Stimulated activated CD8-positive, alpha-beta memory T cell treated with anti-CD3 and anti-CD28 coated beads, Interleukin-4, amount 100 ng/mL, for 48 hours (primary cell): Measurements from ENCODE around the gene ABR.
"Not testable (repeated sequence)": the region's sequence is repeated elsewhere in the genome, so short reads cannot be mapped to it uniquely, and the experiment has no call there.

Experiments
- DNase-seq: peaks from one replicate; pipeline ENCODE4 v3.0.0-alpha.2; 2020

Gene ABR

DNA sequence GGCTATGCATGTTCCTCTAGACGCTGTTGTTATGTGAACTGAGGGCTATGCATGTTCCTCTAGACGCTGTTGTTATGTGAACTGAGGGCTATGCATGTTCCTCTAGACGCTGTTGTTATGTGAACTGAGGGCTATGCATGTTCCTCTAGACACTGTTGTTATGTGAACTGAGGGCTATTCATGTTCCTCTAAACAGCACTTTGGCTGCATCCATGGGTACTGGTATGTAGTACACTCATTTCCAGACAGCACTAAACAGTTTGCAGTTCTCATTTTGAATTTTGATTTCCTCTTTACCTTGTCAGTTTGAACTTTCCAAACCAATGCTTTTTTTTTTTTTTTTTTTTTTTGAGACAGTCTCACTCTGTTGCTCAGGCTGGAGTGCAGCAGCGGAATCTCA is 114.4 kb downstream of the ABR start:
- not testable (repeated sequence) for DNase-seq

DNA sequence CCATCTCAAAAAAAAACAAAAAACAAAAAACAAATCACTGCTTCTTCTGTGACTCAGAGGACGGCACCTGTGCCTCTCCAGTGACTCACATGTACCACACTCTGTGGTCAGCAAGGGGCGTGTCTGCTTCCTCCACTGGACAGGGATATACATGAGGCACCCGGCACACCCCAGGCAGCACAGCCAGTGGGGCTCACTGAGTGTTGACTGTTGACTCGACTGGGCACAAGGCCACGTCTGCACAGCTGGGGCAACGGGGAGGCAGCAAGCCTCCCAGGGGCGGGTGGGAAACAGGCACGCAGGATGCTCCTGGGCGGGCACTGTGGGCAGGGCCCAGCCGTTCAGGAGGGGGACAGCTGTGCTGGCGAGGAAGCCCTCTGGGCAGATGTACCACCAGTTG is 118.8 kb downstream of the ABR start:
- peak; percentile 59 for DNase-seq

DNA sequence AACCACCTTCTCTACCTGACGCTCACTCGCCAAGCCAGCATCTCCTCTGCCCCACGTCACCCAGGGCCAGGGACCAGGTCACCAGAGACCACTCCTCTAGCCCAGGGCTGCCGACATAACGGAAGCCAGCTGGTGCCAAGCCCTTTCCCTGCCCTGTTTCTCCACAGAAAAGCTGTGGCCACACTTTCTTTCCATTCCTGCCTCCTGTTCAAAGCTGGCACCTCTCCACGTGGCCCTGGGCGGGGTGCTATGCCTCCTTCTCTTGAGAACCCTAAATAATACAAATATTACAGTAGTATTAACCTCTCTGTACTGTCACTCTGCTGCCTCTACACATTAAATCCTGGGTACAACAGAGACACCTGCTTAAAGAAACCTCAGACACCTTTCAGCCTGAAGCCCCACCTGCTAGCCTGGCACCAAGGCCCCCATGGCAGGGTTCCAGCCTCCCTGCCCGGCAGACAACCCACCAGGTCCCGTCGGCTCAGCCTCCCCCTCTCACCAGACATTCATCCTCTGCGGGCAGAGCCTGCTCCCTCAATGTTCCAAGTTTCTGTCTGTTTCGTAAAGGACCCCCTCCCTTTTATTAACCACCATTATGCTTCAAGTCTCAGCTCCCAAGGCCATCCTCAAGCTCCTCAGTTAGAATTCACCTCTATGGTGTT is 120.5 kb downstream of the ABR start:
- DNase-seq, result no peak

DNA sequence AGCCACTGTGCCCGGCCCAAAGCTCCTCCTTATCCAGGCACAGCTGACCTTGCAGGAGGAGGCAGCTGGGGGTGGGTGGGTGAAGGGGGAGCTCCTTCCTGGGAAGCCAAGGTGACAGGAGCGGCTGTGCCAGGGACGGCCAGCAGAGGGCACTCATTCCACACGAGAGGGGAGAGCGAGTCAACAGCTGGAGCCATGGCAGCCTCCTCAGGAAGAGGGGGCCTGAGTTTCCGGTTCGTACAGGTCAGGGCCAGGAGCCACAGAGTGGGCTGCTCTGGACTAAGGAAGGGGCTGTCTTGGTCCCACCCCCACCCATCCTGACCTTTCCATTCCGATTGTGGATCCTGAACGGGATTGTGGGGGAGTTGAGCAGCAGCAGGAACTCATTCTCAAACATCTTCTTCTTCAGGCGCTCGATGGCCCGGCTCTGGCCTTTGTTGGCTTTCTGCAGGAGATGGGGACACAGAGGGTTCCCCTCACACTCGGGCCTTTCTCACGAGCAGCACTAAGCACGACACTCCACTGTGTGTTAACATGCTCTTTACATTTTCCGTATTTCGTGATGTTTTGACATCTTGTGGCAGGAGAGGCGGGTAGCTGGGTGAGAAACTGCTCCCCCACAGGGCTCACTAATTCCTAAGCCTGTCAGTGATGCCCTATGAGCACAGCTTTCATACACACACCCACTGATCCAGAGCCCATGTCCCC is 121.2 kb downstream of the ABR start:
- DNase-seq, result peak; percentile 86

DNA sequence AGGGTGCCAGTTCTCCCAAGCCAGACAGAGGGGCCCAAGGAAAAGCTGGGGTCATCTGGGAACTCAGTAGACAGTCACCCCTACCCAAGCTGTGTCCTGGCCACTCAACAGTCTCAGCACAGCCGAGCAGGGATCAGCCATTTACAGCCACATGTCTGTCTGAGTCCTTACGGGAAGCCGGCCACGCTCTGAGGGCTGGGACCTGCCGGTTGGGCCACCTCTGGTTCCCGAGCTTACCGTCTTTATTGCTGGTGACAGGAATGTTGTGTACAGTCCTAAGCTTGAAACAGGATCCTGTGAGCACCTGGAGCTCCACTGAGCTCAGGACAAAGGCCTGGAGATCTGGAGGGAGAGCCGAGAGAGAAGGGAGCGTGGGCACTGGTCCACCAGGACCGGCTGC is 123.0 kb downstream of the ABR start:
- DNase-seq, result no peak

DNA sequence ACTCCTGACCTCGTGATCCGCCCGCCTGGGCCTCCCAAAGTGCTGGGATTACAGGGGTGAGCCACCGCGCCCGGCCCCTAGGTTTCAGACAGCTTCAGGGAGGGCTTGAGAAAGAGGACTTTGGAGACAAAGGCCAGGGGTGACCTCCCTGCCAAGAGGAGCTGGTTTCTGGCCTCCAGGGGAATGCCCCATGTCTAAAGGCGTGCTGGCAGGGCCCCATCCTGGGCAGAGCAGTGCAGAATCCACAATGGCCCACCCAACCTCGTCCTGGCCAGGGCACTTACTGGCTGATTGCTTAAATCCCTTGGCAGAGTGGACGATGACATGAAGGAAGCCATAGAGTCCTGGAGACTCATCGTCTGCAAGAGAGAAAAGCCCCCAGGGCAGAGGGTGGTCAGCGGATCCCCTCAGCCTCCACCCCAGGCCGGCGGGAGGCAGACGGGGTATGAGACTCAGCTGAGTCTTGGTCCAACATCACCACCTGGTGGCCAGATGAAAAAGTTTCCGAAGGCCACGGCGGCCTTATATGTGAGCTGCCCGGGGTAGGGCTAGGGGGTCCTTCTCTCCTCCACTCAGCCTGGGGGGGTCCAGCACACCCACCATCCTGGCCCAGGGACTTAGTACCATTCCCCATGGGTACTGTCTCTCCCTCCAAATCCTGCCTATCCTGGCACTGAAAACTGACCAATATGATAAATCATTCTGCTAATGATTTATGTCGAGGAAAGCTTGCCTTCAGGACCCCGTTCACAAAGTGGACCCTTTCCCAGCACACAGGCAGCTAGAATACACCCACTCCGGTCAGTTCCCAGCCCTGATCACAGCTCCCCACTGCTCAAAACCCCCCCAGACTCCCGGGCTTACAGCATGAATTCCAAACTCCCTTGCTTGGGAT is 123.8 kb downstream of the ABR start:
- peak; percentile 67 for DNase-seq

DNA sequence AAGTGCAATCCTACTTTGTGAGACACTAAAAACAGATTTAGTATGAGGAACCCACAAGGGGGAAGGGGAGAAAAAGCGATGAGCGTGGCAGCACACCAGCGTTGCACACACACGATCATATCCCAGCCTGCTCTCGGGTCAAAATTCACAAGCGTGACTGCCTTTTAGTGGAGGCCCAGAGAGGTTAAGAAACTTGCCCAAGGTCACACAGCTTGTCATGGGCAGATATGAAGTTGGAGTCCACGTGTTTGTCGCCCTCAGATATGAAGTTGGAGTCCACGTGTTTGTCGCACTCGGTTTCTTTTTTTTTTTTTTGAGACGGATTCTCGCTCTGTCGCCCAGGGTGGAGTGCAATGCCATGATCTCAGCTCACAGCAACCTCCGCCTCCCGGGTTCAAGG is 124.5 kb downstream of the ABR start:
- no peak for DNase-seq

DNA sequence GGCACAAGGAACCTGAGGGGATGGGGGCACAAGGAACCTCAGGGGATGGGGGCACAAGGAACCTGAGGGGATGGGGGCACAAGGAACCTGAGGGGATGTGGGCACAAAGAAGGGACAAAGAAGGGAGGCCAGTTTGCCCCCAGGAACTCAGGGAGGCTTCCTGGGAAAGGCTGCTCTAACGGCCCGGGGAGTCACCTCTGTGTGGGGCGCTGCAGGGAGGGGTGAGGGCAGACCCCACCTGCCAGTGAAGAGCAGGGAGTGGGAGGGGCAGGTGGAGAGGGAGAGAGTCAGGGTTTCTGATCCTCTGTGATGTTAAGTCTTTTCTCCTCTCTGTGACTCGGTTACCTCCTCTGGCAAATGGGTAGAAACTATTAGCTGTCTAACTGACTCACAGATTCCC is 125.1 kb downstream of the ABR start:
- no peak for DNase-seq

DNA sequence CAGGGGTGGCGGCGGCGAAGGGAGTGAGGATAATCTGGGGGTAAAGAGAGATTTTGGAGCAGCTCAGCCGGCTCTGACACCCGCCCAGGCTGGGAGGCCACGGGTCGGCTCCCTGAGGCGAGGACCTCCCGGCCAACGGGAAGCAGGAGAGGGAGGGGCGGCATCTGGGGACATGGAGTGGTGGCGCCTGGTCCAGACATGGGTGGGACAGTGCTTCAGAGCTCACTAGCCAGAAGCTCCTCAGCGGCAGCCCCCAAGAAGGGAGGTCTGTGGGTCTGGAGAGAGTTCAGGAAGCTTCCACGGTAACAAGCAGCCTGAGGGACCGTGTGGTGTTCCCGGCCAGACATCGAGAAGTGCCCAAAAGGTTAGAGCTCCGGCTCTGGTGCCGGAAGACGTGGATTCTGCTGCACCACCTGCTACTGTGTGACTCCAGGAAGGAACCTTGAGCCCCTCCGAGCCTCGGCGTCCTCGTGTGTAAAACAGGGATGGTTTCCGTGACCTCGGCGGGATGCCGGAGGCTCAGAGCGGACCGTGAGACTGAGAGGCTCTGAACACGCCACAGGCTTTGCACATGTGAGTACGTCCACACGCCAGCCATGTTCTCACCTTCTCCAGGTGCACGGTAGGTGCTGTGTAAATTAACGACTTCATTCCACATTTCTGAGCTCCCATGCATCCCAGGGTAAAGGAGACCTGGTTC is 126.0 kb downstream of the ABR start:
- DNase-seq, result no peak

DNA sequence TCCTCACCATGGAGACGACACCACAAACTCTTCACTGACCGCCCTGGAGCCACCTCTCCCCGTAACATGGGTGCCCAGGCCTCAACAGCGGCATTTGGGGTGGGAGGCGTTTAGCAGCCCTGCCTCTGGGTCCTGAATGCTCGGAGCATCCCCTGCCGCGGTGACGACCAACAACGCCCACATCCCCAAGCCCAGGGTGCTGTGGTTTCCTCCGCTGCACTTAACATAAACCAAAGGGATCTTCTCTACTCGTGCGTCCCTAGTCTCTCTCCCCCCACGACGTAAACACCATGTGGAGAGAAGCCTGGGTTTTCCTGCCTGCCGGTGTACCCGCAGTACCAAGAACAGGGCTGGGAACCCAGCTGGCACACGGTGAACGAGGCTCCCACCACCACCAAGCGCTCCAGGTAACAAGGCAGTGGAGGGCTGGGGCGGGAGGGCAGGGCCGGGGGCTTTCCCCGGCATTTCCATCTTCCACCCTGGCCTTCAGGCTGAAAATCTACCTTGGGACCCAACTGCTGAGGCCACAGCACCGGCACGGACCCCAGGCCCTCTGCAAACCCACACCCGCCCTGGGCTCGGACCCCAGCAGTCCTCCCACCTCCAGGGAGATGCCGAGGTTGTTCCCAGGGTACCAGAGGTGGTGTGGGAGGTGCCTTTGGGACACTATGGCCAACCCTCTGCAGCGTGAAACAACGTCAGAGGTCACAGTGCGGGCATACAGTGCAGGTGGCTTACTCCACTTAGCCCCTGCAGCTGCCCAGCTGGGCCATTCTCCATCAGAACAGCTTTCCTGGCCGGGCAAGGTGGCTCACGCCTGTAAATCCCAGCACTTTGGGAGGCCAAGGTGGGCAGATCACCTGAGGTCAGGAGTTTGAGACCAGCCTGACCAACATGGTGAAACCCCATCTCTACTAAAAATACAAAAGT is 128.5 kb downstream of the ABR start:
- DNase-seq, result no peak

DNA sequence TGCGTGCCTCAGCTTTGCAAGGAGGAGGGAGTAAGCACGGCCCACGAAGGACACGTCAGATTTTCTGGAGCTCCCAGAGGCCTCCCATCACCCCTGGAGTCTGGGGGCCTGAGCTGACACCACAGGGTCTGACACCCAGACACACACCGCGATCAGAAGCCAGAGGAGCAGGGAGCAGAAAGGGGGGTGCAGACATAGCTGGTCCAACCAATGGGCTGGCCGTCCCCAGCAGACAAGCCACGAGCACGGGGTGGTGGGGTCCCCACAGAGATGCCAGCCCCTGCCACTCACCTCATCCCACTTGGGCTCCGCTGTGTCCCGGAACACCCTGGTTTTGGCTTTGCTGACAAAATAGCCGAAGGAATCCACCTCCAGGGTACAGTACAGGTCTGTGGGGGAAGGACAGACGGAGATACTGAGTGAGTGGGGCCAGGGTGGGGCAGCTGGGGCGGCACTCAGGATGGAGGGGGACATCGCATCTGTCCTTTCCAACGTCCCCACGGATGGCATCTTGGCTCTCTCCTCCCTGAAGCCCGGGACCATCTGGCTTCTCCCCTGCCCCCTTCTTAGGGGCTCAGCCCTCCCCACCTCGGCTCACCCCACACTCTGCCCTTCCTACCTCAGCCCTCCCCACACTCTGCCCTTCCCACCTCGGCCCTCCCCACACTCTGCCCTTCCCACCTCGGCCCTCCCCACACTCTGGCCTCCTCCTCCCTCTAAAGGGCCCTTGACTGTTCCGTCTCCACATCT is 129.4 kb downstream of the ABR start:
- DNase-seq, result no peak

DNA sequence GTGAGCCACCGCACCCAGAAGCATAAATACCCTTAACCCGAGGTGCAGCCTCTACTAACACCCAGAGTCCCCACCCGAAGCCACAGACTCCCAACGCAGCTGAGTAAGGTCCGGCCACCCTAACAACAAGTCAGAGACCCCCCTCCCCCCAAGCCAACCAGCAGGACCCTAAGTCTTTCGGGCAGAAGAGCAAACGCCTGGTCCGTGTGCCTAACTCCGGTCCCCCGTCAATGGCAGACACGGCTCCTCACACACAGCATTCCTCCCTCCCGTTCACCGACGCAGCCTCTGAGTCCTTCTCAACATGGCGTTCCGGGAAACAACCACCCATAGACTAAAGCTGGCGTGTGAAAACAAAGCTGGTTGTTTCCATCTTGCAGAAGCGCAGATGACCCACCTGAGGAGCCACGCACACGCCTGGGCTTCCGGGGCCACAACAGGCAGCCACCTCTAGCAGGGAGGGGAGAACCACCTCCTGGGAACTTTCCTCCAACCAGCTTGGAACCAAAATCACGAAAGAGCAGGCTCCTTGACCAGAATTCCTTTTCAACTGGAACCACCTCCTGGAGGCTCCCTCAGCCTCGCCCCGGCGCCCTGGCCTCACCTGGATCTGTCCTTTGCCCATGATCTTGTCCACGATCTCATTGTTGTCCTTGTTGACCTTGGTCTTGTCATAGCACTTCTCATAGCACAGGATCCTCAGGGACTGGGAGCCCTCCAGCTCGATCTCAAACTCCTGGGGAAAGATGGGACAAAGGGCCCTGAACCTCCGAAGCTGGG is 130.1 kb downstream of the ABR start:
- DNase-seq, result no peak

DNA sequence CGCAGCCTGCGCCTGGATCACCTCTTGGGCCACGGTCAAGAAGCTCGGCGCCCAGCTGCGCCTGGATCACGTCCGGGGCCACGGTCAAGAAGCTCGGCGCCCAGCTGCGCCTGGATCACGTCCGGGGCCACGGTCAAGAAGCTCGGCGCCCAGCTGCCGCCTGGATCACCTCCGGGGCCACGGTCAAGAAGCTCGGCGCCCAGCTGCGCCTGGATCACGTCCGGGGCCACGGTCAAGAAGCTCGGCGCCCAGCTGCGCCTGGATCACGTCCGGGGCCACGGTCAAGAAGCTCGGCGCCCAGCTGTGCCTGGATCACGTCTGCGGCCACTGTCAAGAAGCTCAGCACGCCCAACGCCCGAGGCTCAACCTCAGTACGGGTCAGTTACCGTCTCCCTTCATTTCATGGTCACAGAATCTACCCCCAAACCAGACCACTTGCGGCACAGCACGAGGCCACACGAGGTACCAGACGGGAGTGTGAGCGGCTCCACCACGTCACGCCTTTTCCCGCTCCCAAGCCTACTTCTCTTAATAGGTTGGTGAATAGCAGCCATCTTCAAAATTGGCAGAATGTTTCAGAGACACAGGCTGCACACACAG is 131.2 kb downstream of the ABR start:
- DNase-seq, result not testable (repeated sequence)

DNA sequence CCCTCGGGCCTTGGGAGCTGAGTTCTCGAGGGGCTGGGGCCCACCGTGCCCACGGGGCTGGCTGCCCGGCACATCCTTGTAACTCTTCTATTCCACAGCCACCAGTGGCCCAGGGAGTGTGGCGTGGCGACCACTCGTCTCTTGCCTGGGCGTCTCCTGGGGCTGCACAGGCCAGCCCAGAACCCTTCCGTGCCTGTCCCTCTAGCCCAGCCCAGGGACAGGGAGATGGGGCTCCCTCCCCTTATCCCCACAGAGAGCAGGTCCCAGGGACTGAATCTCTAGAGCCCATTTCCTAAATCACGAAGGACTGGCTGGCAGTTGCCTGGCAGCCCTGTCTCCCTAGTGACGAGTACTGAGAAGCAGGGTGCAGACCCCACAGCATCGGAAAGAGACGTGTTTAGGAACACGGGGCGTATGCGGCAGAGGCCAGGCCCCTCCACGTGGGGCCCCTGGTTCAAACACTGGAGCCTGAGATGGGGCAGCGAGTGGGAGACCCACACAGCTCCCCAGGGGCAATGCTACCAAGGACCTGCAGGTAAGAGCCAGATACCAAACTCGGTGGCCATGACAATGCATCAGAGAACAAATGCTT is 131.8 kb downstream of the ABR start:
- no peak for DNase-seq

DNA sequence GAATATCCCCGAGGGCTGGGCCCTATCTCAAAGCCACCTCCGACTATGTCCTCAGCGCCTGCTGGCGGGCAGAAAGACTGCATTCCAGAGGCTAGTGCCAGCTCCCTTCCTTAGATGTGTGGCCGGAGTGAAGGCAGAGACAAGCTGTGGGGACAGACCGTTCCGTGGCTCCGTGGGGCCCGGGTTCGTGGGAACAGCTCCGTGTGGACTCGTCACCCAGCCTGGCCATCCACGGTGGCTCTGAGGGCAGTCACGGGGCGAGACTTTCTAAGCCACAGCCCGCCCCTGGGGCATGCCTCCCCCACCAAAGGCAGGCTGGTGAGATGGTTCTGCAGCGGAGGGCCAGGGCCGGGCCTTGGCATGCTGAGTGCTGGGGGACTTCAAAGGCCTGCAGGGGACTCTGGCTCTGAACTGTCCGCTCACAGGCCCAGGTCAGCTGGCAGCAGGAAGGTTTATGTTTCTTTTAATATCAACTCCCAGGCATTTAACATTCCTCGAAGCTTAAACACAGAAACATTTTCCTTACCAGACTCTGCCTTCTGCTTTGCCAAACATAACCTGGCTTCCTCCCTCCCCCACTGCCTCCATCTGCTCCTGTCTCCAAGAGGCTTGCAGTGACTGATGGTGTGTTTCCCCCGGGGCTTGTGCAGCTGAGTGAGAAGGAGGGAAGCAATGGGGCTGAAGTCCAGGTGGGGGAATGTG is 132.5 kb downstream of the ABR start:
- no peak for DNase-seq

DNA sequence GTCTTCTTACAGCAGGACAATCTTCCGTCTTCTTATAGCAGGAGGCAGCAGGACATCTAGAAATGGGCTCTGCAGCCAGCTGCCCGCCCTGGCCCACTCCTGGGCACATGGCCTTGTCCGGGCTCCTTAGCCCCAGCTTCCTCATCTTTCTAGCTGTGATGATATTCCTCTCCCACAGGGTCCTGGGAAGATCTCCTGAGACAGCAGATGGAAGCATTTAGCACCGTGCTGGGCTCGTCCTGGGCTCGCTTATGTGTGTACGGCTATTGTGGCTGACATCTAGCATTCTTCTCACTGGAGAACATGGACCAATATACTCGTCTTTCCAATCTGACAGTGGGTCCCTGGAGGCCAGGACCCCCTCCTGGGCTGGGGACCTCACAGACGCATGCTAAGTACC is 134.3 kb downstream of the ABR start:
- DNase-seq, result no peak

DNA sequence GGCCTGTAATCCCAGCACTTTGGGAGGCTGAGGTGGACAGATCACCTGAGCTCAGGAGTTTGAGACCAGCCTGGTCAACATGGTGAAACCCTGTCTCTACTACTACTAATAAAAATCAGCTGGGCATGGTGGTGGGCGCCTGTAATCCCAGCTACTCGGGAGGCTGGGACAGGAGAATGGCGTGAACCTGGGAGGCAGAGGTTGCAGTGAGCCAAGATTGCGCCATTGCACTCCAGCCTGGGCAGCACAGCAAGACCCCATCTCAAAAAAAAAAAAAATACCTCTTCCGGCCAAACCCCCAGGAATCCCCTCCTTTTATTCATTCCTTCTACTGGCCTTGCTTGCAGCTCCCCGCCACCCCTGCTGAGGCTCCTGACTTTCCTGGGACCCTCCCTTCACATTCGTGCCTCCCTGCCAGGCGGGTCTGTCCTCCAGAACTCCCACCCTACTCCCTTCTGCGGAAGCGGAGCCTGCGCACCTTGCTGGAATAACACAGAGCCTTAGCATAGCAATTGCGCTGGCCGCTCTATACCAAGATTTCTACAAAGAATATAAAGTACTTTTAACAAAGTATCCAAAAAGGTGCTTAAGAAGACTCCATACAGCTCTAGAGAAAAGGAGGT is 135.3 kb downstream of the ABR start:
- not testable (repeated sequence) for DNase-seq

DNA sequence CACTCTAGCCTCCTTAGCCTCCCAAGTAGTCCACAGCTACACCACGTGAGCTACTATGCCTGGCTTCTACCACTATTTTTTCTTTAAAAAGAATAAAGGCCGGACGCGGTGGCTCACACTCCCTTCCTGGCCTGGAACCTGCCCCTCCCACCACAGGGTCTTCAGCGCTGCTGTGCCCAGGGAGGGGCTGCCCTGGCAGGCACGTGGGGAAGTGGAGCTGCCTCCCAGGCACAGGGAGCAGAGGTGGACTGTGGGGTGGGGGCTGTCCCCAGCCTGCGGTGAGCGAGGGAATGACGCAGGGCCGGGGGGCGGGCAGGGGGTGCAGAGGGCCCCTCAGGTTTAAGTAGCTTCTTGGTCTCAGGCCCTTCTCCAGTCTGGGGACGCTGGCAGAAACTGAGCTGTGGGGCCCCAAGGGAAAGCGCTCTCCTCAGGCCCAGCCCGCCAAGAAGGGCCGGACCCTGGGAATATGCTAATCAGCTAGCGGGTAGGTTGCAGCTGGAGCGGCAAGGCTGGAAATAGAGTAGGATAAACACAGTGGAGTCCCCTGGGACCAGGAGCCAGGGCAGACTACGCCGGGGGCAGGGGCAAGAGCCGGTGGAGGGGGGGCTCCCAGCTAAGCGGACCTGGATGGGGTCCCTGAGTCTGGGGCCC is 136.1 kb downstream of the ABR start:
- DNase-seq, result no peak
